Suprapubic skin (tissue), 4 donors: Measurements from ENCODE around the gene SLC17A8. TPM values are rescaled to one million over a fixed set of nuclear protein-coding genes. Genes with fewer than 3 reads are reported as not detected.

Experiments
- DNase-seq, 2 donors: peaks; one replicate each; pipeline ENCODE4 v3.0.0-alpha.2; 2019; ENCODE audit warnings: low spot score in 2 of 2
- H3K27ac ChIP-seq: fragments of 200-600 bp; sonication (generic); one replicate; pipeline ENCODE4 v1.5.1; 2019
- H3K27me3 ChIP-seq: fragments of 200-600 bp; sonication (generic); one replicate; pipeline ENCODE4 v1.5.1; 2019
- H3K36me3 ChIP-seq: fragments of 200-600 bp; sonication (generic); one replicate; pipeline ENCODE4 v1.5.1; 2019
- H3K4me1 ChIP-seq: fragments of 200-600 bp; sonication (generic); one replicate; pipeline ENCODE4 v1.5.1; 2019
- H3K4me3 ChIP-seq: fragments of 200-600 bp; sonication (generic); one replicate; pipeline ENCODE4 v1.5.1; 2019; ENCODE audit warnings: mild to moderate bottlenecking
- H3K9me3 ChIP-seq: fragments of 200-600 bp; sonication (generic); one replicate; pipeline ENCODE4 v1.5.1; 2019
- EP300 ChIP-seq: sonication (generic); formaldehyde crosslinking; IDR thresholded peaks from one replicate; pipeline ENCODE4 v1.6.1; 2017; ENCODE audit warnings: antibody characterized with exemption
- POLR2A ChIP-seq, 2 donors: fragments of 450-650 bp; IDR thresholded peaks; one replicate each; pipeline ENCODE4 v1.6.1; 2017; ENCODE audit warnings: antibody characterized with exemption in 2 of 2, mild to moderate bottlenecking in 2 of 2, moderate library complexity in 2 of 2
- POLR2AphosphoS5 ChIP-seq, 3 donors: sonication (generic); formaldehyde crosslinking; IDR thresholded peaks; one replicate each; pipeline ENCODE4 v1.6.1; 2017; ENCODE audit warnings: antibody characterized with exemption in 3 of 3
- WGBS: methylation state at CpG from one replicate; pipeline ENCODE4 v1.1.5; 2018; 5-methylcytosine and 5-hydroxymethylcytosine counted together
- total RNA-seq, 4 donors: library from RNA; depleted of rRNA; stranded (reverse); fragments of >200 nt; gene quantifications; one replicate each; pipeline ENCODE4 v1.1.0, GENCODE V29; 2016
- TF ChIP-seq, protein P1 (sequence below), 2 donors: fragments of 200-600 bp in 1 of 2; fragments of 450-650 bp in 1 of 2; sonication (generic) in 1 of 2; IDR thresholded peaks; one replicate each; pipeline ENCODE4 v1.5.1; 2016 to 2019; ENCODE audit warnings: antibody characterized with exemption in 2 of 2, mild to moderate bottlenecking in 1 of 2, moderate library complexity in 1 of 2

Gene SLC17A8
- total RNA-seq, 4 donors from 2014 or later, result 0.81 TPM; not detected in 3

DNA sequence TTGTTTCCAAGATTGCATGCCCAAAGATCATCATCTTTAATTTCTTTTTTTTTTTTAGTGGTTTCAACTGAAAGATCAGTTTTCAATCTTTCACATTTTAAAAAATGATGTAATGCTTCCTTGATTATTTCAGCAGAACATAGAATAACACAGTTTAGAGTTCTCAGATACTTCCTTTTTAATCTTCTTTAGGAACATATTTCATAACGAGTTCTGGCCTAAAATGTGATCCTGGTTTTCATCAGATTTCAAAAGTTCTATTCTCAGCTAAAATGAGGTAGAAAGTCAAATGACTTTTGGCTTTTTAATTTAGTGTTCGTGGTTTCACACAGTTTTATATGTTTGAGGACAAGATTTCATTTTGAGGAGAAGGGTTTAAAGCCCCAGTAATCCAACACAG, 76.8 kb downstream of the SLC17A8 start:
- H3K4me3 ChIP-seq, result no peak overlapping the region
- H3K27ac ChIP-seq, result no peak overlapping the region
- H3K9me3 ChIP-seq, result no peaks in the 10 kb centered on the region
- TF ChIP-seq, protein P1, sequence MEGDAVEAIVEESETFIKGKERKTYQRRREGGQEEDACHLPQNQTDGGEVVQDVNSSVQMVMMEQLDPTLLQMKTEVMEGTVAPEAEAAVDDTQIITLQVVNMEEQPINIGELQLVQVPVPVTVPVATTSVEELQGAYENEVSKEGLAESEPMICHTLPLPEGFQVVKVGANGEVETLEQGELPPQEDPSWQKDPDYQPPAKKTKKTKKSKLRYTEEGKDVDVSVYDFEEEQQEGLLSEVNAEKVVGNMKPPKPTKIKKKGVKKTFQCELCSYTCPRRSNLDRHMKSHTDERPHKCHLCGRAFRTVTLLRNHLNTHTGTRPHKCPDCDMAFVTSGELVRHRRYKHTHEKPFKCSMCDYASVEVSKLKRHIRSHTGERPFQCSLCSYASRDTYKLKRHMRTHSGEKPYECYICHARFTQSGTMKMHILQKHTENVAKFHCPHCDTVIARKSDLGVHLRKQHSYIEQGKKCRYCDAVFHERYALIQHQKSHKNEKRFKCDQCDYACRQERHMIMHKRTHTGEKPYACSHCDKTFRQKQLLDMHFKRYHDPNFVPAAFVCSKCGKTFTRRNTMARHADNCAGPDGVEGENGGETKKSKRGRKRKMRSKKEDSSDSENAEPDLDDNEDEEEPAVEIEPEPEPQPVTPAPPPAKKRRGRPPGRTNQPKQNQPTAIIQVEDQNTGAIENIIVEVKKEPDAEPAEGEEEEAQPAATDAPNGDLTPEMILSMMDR (IDR thresholded peaks at IDR 0.05), result no peak
- TF ChIP-seq POLR2A (IDR thresholded peaks at IDR 0.05) (no peak), EP300 (no peak), POLR2AphosphoS5 (IDR thresholded peaks at IDR 0.05) (no peak)
- DNase-seq, result no peak
- WGBS, result 50% methylated on average over 2 of the region's 2 CpGs
- no peaks in the 10 kb centered on the region for H3K36me3 ChIP-seq
- no peaks in the 10 kb centered on the region for H3K27me3 ChIP-seq
- no peaks in the 10 kb centered on the region for H3K4me1 ChIP-seq

DNA sequence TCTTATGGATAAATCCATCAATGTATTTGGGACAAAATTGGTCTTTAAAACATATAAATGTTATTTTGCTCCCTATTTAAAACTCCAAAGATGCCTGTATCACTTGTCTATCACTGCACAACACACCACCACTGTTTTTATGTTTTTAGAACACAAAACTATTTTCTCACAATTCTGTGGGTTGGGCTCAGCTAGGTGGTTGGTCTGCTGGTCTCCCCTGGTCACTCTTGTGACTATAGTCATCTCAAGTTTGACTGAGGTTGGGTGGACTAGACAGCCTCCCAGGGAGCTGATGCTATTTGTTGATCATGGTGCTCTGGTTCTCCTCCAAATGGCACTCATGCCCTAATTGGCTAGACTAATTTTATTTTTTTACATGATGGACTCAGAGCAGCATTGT, 77.3 kb downstream of the SLC17A8 start:
- DNase-seq, result no peak

DNA sequence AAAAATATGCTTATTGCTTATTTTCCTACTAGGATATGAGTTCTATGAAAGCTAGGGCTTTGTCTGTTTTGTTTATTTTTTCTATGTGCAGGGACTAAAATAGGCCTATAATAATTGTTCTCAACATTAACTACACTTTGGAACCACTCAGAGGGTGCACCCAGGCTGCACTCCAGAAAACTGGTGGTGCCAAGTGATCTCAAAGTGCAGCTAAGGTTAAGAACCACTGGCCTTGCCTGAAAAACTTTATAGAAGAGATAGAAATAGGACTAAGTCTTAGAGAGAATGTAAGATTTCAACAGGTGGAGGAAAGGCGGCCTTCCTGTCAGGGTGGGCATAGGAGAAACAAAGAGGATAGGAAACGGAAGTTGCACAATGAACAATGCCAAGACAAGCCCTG, 79.1 kb downstream of the SLC17A8 start:
- Histone ChIP-seq H3K9me3 (no peaks in the 10 kb centered on the region), H3K36me3 (no peaks in the 10 kb centered on the region), H3K27me3 (no peaks in the 10 kb centered on the region), H3K4me3 (no peak overlapping the region), H3K4me1 (no peaks in the 10 kb centered on the region), H3K27ac (no peak overlapping the region)
- 38% methylated on average over 2 of the region's 2 CpGs for WGBS
- no peak for TF ChIP-seq EP300
- TF ChIP-seq, protein P1 (IDR thresholded peaks at IDR 0.05), result no peak
- TF ChIP-seq POLR2A (IDR thresholded peaks at IDR 0.05), result no peak
- TF ChIP-seq POLR2AphosphoS5 (IDR thresholded peaks at IDR 0.05), result no peak
- no peak for DNase-seq

More for the DNA sequence above, 77.3 kb downstream of the SLC17A8 start:
- Histone ChIP-seq H3K36me3 (no peaks in the 10 kb centered on the region), H3K4me1 (no peaks in the 10 kb centered on the region), H3K4me3 (no peak overlapping the region), H3K27me3 (no peaks in the 10 kb centered on the region), H3K9me3 (no peaks in the 10 kb centered on the region), H3K27ac (no peak overlapping the region)
- TF ChIP-seq, protein P1 (IDR thresholded peaks at IDR 0.05), result no peak
- TF ChIP-seq EP300 (no peak), POLR2A (IDR thresholded peaks at IDR 0.05) (no peak), POLR2AphosphoS5 (IDR thresholded peaks at IDR 0.05) (no peak)

DNA sequence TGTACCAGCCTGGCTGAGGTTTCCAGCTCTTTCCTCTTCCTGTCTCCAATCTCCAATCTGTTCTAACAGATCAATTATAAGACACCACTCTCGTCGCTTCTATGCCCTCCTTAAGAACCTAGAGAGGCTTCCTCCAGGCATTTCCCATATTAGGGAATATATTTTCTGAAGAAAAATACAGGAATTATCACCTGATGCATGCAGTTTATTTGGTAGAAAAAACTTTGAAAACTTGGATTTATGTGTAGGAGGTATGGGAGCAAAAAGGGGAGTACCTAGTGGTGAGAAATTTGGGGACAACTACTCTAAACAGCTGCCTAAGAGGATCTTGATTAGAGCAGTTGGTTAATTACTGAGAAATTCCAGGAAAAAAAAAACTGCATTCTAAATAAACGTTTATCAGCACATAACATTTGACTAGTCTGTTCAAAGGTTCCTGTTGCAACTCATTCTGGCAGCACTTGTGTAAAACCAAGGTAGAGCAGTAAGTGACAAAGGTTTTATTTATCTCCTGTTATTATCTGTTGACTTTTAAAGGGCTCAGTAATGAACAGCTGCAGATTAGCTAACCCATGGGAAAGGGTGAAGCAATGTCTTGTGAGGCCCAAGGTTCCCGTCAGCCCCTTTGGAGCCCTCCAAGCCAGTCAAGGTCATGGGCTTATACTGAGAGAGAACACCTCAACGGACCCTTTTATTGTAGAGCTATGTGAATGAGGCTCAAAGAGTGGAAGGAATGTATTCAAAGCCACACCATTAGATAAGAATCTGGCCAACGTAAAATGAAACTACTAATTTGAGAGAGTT, 80.4 kb downstream of the SLC17A8 start:
- Histone ChIP-seq H3K27ac (no peak overlapping the region), H3K9me3 (no peaks in the 10 kb centered on the region), H3K27me3 (no peaks in the 10 kb centered on the region), H3K4me1 (no peaks in the 10 kb centered on the region), H3K36me3 (no peaks in the 10 kb centered on the region), H3K4me3 (no peak overlapping the region)
- WGBS, result 62% methylated on average over 6 of the region's 6 CpGs
- TF ChIP-seq POLR2A (IDR thresholded peaks at IDR 0.05), result no peak
- TF ChIP-seq EP300, result no peak
- TF ChIP-seq POLR2AphosphoS5 (IDR thresholded peaks at IDR 0.05), result no peak
- TF ChIP-seq, protein P1 (IDR thresholded peaks at IDR 0.05), result no peak
- DNase-seq, result no peak

DNA sequence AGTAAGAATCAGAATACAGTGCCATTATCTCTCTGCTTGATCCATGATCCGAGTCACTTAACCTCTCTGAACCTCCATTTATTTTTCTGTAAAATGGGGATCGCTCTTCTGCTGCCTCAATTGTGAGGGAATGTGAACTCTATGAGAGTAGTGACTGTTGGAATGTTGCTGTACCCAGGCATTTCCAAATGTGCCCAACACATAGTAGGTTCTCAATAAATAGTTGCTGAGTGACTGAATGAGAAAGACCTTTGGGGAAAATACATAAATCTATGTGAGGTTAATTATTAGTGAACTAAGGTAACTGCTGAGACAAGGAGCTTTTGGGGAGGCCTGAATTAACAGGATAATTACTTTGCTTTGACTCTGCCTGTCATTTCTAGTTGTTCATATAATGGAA, 82.9 kb downstream of the SLC17A8 start:
- 86% methylated on average over 2 of the region's 2 CpGs for WGBS
- no peaks in the 10 kb centered on the region for H3K27me3 ChIP-seq
- H3K36me3 ChIP-seq, result no peaks in the 10 kb centered on the region
- no peak overlapping the region for H3K4me3 ChIP-seq
- no peak for DNase-seq
- H3K4me1 ChIP-seq, result no peaks in the 10 kb centered on the region
- TF ChIP-seq POLR2A (IDR thresholded peaks at IDR 0.05), result no peak
- no peak for TF ChIP-seq POLR2AphosphoS5 (IDR thresholded peaks at IDR 0.05)
- TF ChIP-seq, protein P1 (IDR thresholded peaks at IDR 0.05), result no peak
- no peak for TF ChIP-seq EP300
- no peak overlapping the region for H3K27ac ChIP-seq
- no peaks in the 10 kb centered on the region for H3K9me3 ChIP-seq
